Keratinocyte (primary cell): ENCODE results near the gene GALNT2.

Experiments
- CTCF ChIP-seq, 3 experiments: IDR thresholded peaks in 1 of 3; conservative IDR thresholded peaks in 1 of 3; optimal IDR thresholded peaks in 1 of 3; 2 replicates in 2 of 3; 3 replicates in 1 of 3; pipeline versions ENCODE3 to v1.5.1; 2011; ENCODE audit warnings: low read length in 3 of 3, mild to moderate bottlenecking in 3 of 3, moderate library complexity in 2 of 3, control low read depth in 1 of 3, inconsistent platforms in 1 of 3; ENCODE audit not compliant: insufficient read depth in 2 of 3; ENCODE audit errors: extremely low read depth in 1 of 3
- EZH2 ChIP-seq: IDR thresholded peaks from one replicate; pipeline ENCODE4 v1.6.1; 2012; ENCODE audit warnings: inconsistent platforms, mild to moderate bottlenecking, low read length, moderate library complexity

- TF ChIP-seq CTCF (optimal IDR thresholded peaks at IDR 0.05 in 1 of 3, IDR thresholded peaks at IDR 0.05 in 1 of 3, conservative IDR thresholded peaks at IDR 0.05 in 1 of 3; ENCODE audit: extremely low read depth in 1 of 3, insufficient read depth in 2 of 3, low read length in 3 of 3), result no peak
- no peak for TF ChIP-seq EZH2
Measured at GRCh38 chr1:230323686-230324085, 256.6 kb downstream of the GALNT2 start.
